Measurements from ENCODE around the gene FRY.

FRY gene

DNA sequence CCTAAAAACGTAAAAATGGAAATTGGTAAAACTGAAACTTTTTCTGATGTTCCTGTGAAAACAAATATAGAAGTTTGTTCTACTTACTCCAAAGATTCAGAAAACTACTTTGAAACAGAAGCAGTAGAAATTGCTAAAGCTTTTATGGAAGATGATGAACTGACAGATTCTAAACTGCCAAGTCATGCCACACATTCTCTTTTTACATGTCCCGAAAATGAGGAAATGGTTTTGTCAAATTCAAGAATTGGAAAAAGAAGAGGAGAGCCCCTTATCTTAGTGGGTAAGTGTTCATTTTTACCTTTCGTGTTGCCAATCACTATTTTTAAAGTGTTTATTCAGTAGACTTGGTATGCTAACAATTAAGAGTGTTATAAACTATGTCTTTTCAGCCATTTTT, 309.3 kb downstream of the FRY start:
- no peak for TF ChIP-seq TEAD4 (IDR thresholded peaks at IDR 0.05)
- TF ChIP-seq NFIC (IDR thresholded peaks at IDR 0.05), result no peak
- TF ChIP-seq, protein P1, sequence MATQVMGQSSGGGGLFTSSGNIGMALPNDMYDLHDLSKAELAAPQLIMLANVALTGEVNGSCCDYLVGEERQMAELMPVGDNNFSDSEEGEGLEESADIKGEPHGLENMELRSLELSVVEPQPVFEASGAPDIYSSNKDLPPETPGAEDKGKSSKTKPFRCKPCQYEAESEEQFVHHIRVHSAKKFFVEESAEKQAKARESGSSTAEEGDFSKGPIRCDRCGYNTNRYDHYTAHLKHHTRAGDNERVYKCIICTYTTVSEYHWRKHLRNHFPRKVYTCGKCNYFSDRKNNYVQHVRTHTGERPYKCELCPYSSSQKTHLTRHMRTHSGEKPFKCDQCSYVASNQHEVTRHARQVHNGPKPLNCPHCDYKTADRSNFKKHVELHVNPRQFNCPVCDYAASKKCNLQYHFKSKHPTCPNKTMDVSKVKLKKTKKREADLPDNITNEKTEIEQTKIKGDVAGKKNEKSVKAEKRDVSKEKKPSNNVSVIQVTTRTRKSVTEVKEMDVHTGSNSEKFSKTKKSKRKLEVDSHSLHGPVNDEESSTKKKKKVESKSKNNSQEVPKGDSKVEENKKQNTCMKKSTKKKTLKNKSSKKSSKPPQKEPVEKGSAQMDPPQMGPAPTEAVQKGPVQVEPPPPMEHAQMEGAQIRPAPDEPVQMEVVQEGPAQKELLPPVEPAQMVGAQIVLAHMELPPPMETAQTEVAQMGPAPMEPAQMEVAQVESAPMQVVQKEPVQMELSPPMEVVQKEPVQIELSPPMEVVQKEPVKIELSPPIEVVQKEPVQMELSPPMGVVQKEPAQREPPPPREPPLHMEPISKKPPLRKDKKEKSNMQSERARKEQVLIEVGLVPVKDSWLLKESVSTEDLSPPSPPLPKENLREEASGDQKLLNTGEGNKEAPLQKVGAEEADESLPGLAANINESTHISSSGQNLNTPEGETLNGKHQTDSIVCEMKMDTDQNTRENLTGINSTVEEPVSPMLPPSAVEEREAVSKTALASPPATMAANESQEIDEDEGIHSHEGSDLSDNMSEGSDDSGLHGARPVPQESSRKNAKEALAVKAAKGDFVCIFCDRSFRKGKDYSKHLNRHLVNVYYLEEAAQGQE (IDR thresholded peaks at IDR 0.05; ENCODE audit: low read depth), result no peak
- no peak for TF ChIP-seq CREB1 (IDR thresholded peaks at IDR 0.05; ENCODE audit: low read depth)
- TF ChIP-seq RAD21 (IDR thresholded peaks at IDR 0.05; ENCODE audit: low read depth), result no peak
- TF ChIP-seq, protein P2, sequence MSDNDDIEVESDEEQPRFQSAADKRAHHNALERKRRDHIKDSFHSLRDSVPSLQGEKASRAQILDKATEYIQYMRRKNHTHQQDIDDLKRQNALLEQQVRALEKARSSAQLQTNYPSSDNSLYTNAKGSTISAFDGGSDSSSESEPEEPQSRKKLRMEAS (IDR thresholded peaks at IDR 0.05), result no peak
- TF ChIP-seq CEBPB (IDR thresholded peaks at IDR 0.05), result no peak
- no peak for TF ChIP-seq TCF12 (IDR thresholded peaks at IDR 0.05; ENCODE audit: low read depth)
- no peak for TF ChIP-seq YY1 (IDR thresholded peaks at IDR 0.05; ENCODE audit: low read depth)
- TF ChIP-seq EGR1 (IDR thresholded peaks at IDR 0.05), result no peak
- no peak for TF ChIP-seq EP300 (IDR thresholded peaks at IDR 0.05; ENCODE audit: borderline replicate concordance)
- TF ChIP-seq ZBTB7A (IDR thresholded peaks at IDR 0.05; ENCODE audit: low read depth), result no peak
- no peak for TF ChIP-seq FOXM1 (IDR thresholded peaks at IDR 0.05; ENCODE audit: borderline replicate concordance, low read depth)
- TF ChIP-seq, protein P3, sequence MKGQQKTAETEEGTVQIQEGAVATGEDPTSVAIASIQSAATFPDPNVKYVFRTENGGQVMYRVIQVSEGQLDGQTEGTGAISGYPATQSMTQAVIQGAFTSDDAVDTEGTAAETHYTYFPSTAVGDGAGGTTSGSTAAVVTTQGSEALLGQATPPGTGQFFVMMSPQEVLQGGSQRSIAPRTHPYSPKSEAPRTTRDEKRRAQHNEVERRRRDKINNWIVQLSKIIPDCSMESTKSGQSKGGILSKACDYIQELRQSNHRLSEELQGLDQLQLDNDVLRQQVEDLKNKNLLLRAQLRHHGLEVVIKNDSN (IDR thresholded peaks at IDR 0.05), result no peak
- no peak for TF ChIP-seq TAF1 (IDR thresholded peaks at IDR 0.05; ENCODE audit: low read depth)

DNA sequence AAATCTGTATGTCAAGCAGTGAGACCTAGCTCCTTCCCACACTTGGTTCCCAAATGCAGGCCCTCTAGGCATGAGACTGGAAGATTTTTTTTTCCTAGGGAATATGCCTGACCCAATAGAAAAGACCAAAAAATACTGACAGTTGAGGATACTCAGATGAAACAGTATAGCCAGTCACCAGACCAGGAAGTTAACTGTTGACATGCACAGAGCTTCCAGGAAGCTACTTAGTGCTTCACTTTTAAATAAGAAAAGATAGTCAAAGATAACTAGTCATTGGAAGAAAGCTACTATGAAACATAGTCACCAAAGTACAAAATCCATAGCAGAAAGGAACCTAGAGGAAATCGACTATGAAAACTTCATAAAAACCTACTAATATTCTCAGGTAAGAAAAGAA, 316.1 kb downstream of the FRY start:
- TF ChIP-seq, protein P3 (IDR thresholded peaks at IDR 0.05), result no peak
- TF ChIP-seq CEBPB (IDR thresholded peaks at IDR 0.05), result no peak
- TF ChIP-seq TEAD4 (IDR thresholded peaks at IDR 0.05), result no peak
- no peak for TF ChIP-seq RAD21 (IDR thresholded peaks at IDR 0.05; ENCODE audit: low read depth)
- no peak for TF ChIP-seq TCF12 (IDR thresholded peaks at IDR 0.05; ENCODE audit: low read depth)
- TF ChIP-seq, protein P2 (IDR thresholded peaks at IDR 0.05), result no peak
- TF ChIP-seq EP300 (IDR thresholded peaks at IDR 0.05; ENCODE audit: borderline replicate concordance), result no peak
- no peak for TF ChIP-seq TAF1 (IDR thresholded peaks at IDR 0.05; ENCODE audit: low read depth)
- TF ChIP-seq, protein P1 (IDR thresholded peaks at IDR 0.05; ENCODE audit: low read depth), result no peak
- TF ChIP-seq EGR1 (IDR thresholded peaks at IDR 0.05), result no peak
- TF ChIP-seq NFIC (IDR thresholded peaks at IDR 0.05), result no peak
